PC-9 (cell line): ENCODE measurements around the gene RNF38. TPM values are rescaled to one million over a fixed set of nuclear protein-coding genes. Genes with fewer than 3 reads are reported as not detected.

Experiments
- BruUV-seq: library from RNA; stranded (reverse); fragments of 400-500 nt; replicated peaks from 2 replicates; lab custom pipeline; 2021; lab: Mats Ljungman, UMichigan
- CTCF ChIA-PET: fragments of 300-600 bp; sonication (Branson Sonifier 250); formaldehyde crosslinking; loops from one replicate; lab custom pipeline; 2022; ENCODE audit warnings: antibody characterized with exemption; lab: Charles Lee
- POLR2A ChIA-PET: fragments of 300-600 bp; sonication (Branson Sonifier 250); formaldehyde crosslinking; loops from one replicate; lab custom pipeline; 2022; ENCODE audit warnings: antibody characterized with exemption; ENCODE audit not compliant: unreplicated experiment; lab: Charles Lee
- DNase-seq, 2 experiments: peaks; one replicate each; pipeline versions ENCODE4 v3.0.0 to v3.0.0-alpha.2; 2015 to 2022; ENCODE audit warnings: mixed read lengths in 1 of 2
- H2AFZ ChIP-seq: fragments of 200-600 bp; sonication (generic); 2 replicates; pipeline ENCODE4 v1.8.1; 2017; ENCODE audit warnings: antibody characterized with exemption
- H3F3A ChIP-seq: fragments of 200-600 bp; sonication (generic); 2 replicates; pipeline ENCODE4 v1.8.1; 2017; ENCODE audit warnings: antibody characterized with exemption, mild to moderate bottlenecking, low read depth; ENCODE audit not compliant: insufficient read depth
- H3K27ac ChIP-seq: fragments of 200-600 bp; sonication (generic); 2 replicates; pipeline ENCODE4 v1.6.1; 2016; ENCODE audit warnings: mixed run types
- H3K27me3 ChIP-seq: fragments of 200-600 bp; sonication (generic); 2 replicates; pipeline ENCODE4 v1.6.1; 2016; ENCODE audit warnings: low read depth, mixed run types; ENCODE audit not compliant: insufficient read depth
- H3K36me3 ChIP-seq: fragments of 200-600 bp; sonication (generic); 2 replicates; pipeline ENCODE4 v1.6.1; 2016; ENCODE audit warnings: low read depth, mixed run types
- H3K4me1 ChIP-seq: fragments of 200-600 bp; sonication (generic); replicated peaks from 2 replicates; pipeline ENCODE4 v1.6.1; 2016; ENCODE audit warnings: mixed run types; ENCODE audit not compliant: insufficient read depth
- H3K4me2 ChIP-seq: fragments of 200-600 bp; sonication (generic); 2 replicates; pipeline ENCODE4 v1.6.1; 2017; ENCODE audit warnings: mixed run types
- H3K4me3 ChIP-seq: fragments of 200-600 bp; sonication (generic); 2 replicates; pipeline ENCODE4 v1.6.1; 2016; ENCODE audit warnings: mixed run types
- H3K79me2 ChIP-seq: fragments of 200-600 bp; sonication (generic); 2 replicates; pipeline ENCODE4 v1.6.1; 2017; ENCODE audit warnings: low read depth, mixed run types
- H3K9me2 ChIP-seq: fragments of 200-600 bp; sonication (generic); 2 replicates; pipeline ENCODE4 v1.8.1; 2017; ENCODE audit warnings: mild to moderate bottlenecking; ENCODE audit not compliant: insufficient read depth
- H3K9me3 ChIP-seq: fragments of 200-600 bp; sonication (generic); 2 replicates; pipeline ENCODE4 v1.8.1; 2016; ENCODE audit warnings: low read depth; ENCODE audit not compliant: insufficient read depth
- H4K20me1 ChIP-seq: fragments of 200-600 bp; sonication (generic); 2 replicates; pipeline ENCODE4 v1.8.1; 2017; ENCODE audit not compliant: insufficient read depth
- CTCF ChIP-seq: fragments of 200-600 bp; sonication (generic); conservative IDR thresholded peaks from 2 replicates; pipeline ENCODE4 v1.6.1; 2017; ENCODE audit warnings: mixed run types, antibody characterized with exemption, mild to moderate bottlenecking, moderate library complexity
- EZH2 ChIP-seq: fragments of 200-600 bp; sonication (generic); IDR thresholded peaks from 2 replicates; pipeline ENCODE4 v1.8.0; 2017; ENCODE audit warnings: antibody characterized with exemption, low read depth
- intact Hi-C: fragments of 100-400 bp; cut with micrococcal nuclease; formaldehyde crosslinking; loops from one replicate; pipeline ENCODE4 v1.10.0; 2022; ENCODE audit not compliant: unreplicated experiment
- total RNA-seq: library from RNA; stranded (reverse); gene quantifications from 2 replicates; pipeline ENCODE4 v1.2.3, GENCODE V29; 2021

RNF38 gene
- total RNA-seq, 1 experiment from 2014 or later = 17.5 TPM

DNA sequence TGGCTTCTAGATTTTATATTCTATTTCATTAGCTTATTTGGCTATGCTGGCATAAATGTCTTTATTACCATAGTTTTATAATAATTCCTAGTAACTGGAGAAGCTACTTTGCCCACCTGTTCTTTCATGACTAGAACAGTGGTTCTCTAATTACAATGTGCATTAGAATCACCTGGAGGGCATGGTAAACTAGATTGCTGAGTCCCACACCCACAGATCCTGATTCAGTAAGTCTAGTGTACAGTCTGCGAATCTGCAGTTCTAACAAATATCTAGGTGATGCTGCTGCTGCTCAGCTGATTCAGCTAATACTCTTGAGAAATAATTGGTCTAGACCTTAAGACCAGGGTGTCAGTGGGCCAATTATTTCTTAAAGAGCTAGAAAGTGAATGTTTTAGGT, 35.5 kb downstream of the RNF38 start:
- Histone ChIP-seq H3K4me2 (no peak overlapping the region), H3K27me3 (no peaks in the 10 kb centered on the region), H3K27ac (no peak overlapping the region), H3K36me3 (peaks cover 10% of the 10 kb centered on the region; the same call in 1 of the 2 replicates), H3K4me3 (no peak overlapping the region), H4K20me1 (no peaks in the 10 kb centered on the region), H3K79me2 (no peaks in the 10 kb centered on the region), H3K4me1 (no peaks in the 10 kb centered on the region), H3K9me3 (no peaks in the 10 kb centered on the region), H3F3A (no peaks in the 10 kb centered on the region), H3K9me2 (no peaks in the 10 kb centered on the region), H2AFZ (no peak overlapping the region)
- POLR2A ChIA-PET = interaction anchor here (0.7 kb wide), 1 partner anchor 76 kb away, joined by 7 read pairs; no protein-coding TSS in a partner anchor
- intact Hi-C loops = no loop called here
- CTCF ChIA-PET = no interaction called here
- BruUV-seq = no TSS peak
- DNase-seq = no peak
- TF ChIP-seq EZH2 (no peak), CTCF (no peak)

DNA sequence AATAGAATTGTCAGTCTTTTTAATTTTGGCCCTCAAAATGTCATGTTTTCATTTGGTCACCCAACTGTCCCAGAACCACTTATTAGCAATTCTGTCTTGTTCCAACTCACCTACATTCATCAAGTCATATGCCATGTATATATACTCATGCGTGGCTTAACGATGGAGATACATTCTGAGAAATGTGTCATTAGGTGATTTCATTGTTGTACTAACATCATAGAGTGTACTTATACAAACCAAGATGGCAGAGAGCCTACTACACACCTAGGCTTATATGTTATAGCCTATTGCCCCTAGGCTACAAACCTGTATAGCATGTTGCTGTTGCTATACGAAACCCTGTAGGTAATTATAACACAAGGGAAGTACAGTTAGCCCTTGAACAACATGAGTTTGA, 36.6 kb downstream of the RNF38 start:
- ChIA-PET CTCF (no interaction called here), POLR2A (no interaction called here)
- Histone ChIP-seq H3K4me1 (no peaks in the 10 kb centered on the region), H3F3A (no peaks in the 10 kb centered on the region), H3K9me3 (no peaks in the 10 kb centered on the region), H3K36me3 (peaks cover 3% of the 10 kb centered on the region; the same call in 1 of the 2 replicates), H3K27me3 (no peaks in the 10 kb centered on the region), H3K4me3 (no peak overlapping the region), H3K27ac (no peak overlapping the region), H3K4me2 (no peak overlapping the region), H4K20me1 (no peaks in the 10 kb centered on the region), H3K79me2 (no peaks in the 10 kb centered on the region), H3K9me2 (no peaks in the 10 kb centered on the region), H2AFZ (no peak overlapping the region)
- DNase-seq = no peak
- BruUV-seq = no TSS peak
- intact Hi-C loops = no loop called here
- no peak for TF ChIP-seq CTCF
- TF ChIP-seq EZH2 = no peak

DNA sequence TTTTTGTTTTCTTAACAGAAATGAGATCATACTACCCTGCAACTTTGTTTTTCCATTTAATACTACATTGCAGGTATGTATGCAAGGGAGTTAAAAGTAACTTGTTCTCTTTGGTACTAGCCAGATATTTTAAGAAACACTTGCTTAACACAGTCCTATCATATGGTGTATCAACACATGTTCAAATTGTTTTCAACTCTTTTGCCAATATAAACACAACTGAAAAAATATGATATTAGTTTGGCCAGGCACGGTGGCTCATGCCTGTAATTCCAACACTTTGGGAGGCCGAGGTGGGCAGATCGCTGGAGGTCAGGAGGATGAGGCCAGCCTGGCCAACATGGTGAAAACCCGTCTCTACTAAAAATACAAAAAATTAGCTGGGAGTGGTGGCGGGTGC, 41.6 kb downstream of the RNF38 start:
- Histone ChIP-seq H3K79me2 (no peaks in the 10 kb centered on the region), H3K4me1 (no peaks in the 10 kb centered on the region), H2AFZ (no peak overlapping the region), H3K36me3 (no peaks in the 10 kb centered on the region; the same call in 1 of the 2 replicates), H3K4me2 (no peak overlapping the region), H3K27me3 (no peaks in the 10 kb centered on the region), H3F3A (no peaks in the 10 kb centered on the region), H3K9me2 (no peaks in the 10 kb centered on the region), H3K4me3 (no peak overlapping the region), H3K9me3 (no peaks in the 10 kb centered on the region), H4K20me1 (no peaks in the 10 kb centered on the region), H3K27ac (no peak overlapping the region)
- TF ChIP-seq EZH2 (no peak), CTCF (no peak)
- no TSS peak for BruUV-seq
- DNase-seq = no peak
- CTCF ChIA-PET = no interaction called here
- intact Hi-C loops = no loop called here
- POLR2A ChIA-PET = no interaction called here
